K562 (cell line): ENCODE measurements around the gene PEX7. TPM values are rescaled to one million over a fixed set of nuclear protein-coding genes. Genes with fewer than 3 reads are reported as not detected.
A peak's percentile ranks its signal among the peaks of the same experiment; 100 is the strongest.
"Not testable (repeated sequence)": the region's sequence is repeated elsewhere in the genome, so short reads cannot be mapped to it uniquely, and the experiment has no call there.

Experiments used
- ATAC-seq: fragments of 200-7000 bp; cut with Tn5 transposase; 3 replicates; pipeline ENCODE4 v1.9.1; 2020; ENCODE audit warnings: moderate library complexity
- BruUV-seq: library from RNA; stranded (reverse); fragments of 400-500 nt; replicated peaks from 2 replicates; lab custom pipeline; 2021; lab: Mats Ljungman, UMichigan
- CTCF ChIA-PET: fragments of 300-600 bp; formaldehyde crosslinking; extraction: SDS; loops from one replicate; lab custom pipeline; 2021; ENCODE audit warnings: low intra/inter-chr PET ratio; lab: Yijun Ruan, JAX
- POLR2A ChIA-PET: fragments of 300-600, 350-650 bp; sonication (Branson Sonifier 250); formaldehyde crosslinking; extraction: SDS; loops from one replicate; lab custom pipeline; 2021; ENCODE audit warnings: antibody characterized with exemption, inconsistent platforms; lab: Yijun Ruan, JAX
- DNase-seq, 4 experiments: peaks; one replicate each; pipeline versions ENCODE4 v3.0.0 to v3.0.0-alpha.2; 2011 to 2018; ENCODE audit warnings: low spot score in 3 of 4, mixed read lengths in 3 of 4; ENCODE audit errors: extremely low read depth in 1 of 4
- FAIRE-seq: peaks from 2 replicates; lab custom pipeline; 2011; peaks lifted over from hg19 to GRCh38; lab: Jason Lieb, UNC
- H2AFZ ChIP-seq: 2 replicates; pipeline ENCODE4 v1.6.0; 2011; ENCODE audit warnings: low read depth, low read length, control low read depth, inconsistent platforms
- H3K27ac ChIP-seq: fragments of 200-600 bp; 3 replicates; pipeline ENCODE4 v1.8.0; 2011; ENCODE audit warnings: low read depth, mild to moderate bottlenecking, control low read depth, inconsistent platforms, low read length, moderate library complexity, mixed read lengths; ENCODE audit errors: extremely low read depth
- H3K27me3 ChIP-seq, 2 experiments: fragments of 300-600 bp in 1 of 2; 2 replicates in 1 of 2; 3 replicates in 1 of 2; pipeline versions ENCODE4 v1.6.0 to v1.8.0; 2011; ENCODE audit warnings: inconsistent platforms in 2 of 2, low read length in 2 of 2, mild to moderate bottlenecking in 1 of 2, mixed read lengths in 1 of 2, moderate library complexity in 1 of 2; ENCODE audit not compliant: control insufficient read depth in 2 of 2, insufficient read depth in 2 of 2
- H3K36me3 ChIP-seq: fragments of 300-600 bp; 3 replicates; pipeline ENCODE4 v1.8.0; 2011; ENCODE audit warnings: mild to moderate bottlenecking, low read length, inconsistent platforms; ENCODE audit not compliant: control insufficient read depth, insufficient read depth
- H3K4me1 ChIP-seq, 2 experiments: fragments of 200-600 bp in 1 of 2; replicated peaks in 1 of 2; 2 replicates in 1 of 2; 3 replicates in 1 of 2; pipeline versions ENCODE4 v1.5.1 to v1.8.0; 2011; ENCODE audit warnings: inconsistent platforms in 2 of 2, low read length in 2 of 2, mild to moderate bottlenecking in 1 of 2, mixed read lengths in 1 of 2, moderate library complexity in 1 of 2; ENCODE audit not compliant: control insufficient read depth in 2 of 2, insufficient read depth in 2 of 2
- H3K4me2 ChIP-seq: 2 replicates; pipeline ENCODE4 v1.6.1; 2011; ENCODE audit warnings: low read length, control low read depth, inconsistent platforms, mixed read lengths; ENCODE audit not compliant: insufficient read depth
- H3K4me3 ChIP-seq: fragments of 200-600 bp; sonication (generic), shearing (Covaris generic); 2 replicates; pipeline ENCODE4 v1.5.1; 2016; ENCODE audit warnings: control low read depth, inconsistent platforms
- H3K79me2 ChIP-seq: fragments of 200-600 bp; 3 replicates; pipeline ENCODE4 v1.8.0; 2011; ENCODE audit warnings: low read length, inconsistent platforms; ENCODE audit not compliant: control insufficient read depth, insufficient read depth
- H3K9ac ChIP-seq, 2 experiments: 2 replicates each; pipeline versions ENCODE4 v1.6.0 to v1.6.1; 2011; ENCODE audit warnings: low read depth in 2 of 2, low read length in 2 of 2, control low read depth in 1 of 2, inconsistent platforms in 1 of 2, mild to moderate bottlenecking in 1 of 2, mixed read lengths in 1 of 2; ENCODE audit not compliant: insufficient read depth in 1 of 2
- H3K9me1 ChIP-seq: one replicate; pipeline ENCODE4 v1.6.0; 2011; ENCODE audit warnings: inconsistent platforms, mild to moderate bottlenecking, low read length, moderate library complexity; ENCODE audit not compliant: control insufficient read depth, insufficient read depth
- H3K9me3 ChIP-seq: replicated peaks from 2 replicates; pipeline ENCODE4 v1.5.1; 2011; ENCODE audit warnings: low read depth, low read length, inconsistent platforms; ENCODE audit not compliant: control insufficient read depth, insufficient read depth
- H4K20me1 ChIP-seq: replicated peaks from 2 replicates; pipeline ENCODE4 v1.6.1; 2011; ENCODE audit warnings: low read length, inconsistent platforms, mixed read lengths; ENCODE audit not compliant: control insufficient read depth, insufficient read depth
- CHAMP1 ChIP-seq: fragments of 450-650 bp; IDR thresholded peaks from 2 replicates; pipeline ENCODE4 v1.6.1; 2016; ENCODE audit warnings: mild to moderate bottlenecking
- MCM3 ChIP-seq: fragments of 450-650 bp; IDR thresholded peaks from 2 replicates; pipeline ENCODE4 v1.6.1; 2016
- POLR2AphosphoS2 ChIP-seq: IDR thresholded peaks from 2 replicates; pipeline ENCODE4 v1.6.1; 2012; ENCODE audit warnings: low read length, improper control_type of control experiment
- SIRT6 ChIP-seq: IDR thresholded peaks from one replicate; pipeline ENCODE4 v1.6.1; 2012; ENCODE audit warnings: low read depth, mild to moderate bottlenecking, control low read depth, inconsistent platforms, low read length, moderate library complexity
- USF2 ChIP-seq: sonication (generic); formaldehyde crosslinking; IDR thresholded peaks from 2 replicates; pipeline ENCODE4 v1.5.0; 2020; ENCODE audit warnings: missing genetic modification reagents
- ZNF431 ChIP-seq: sonication (generic); formaldehyde crosslinking; IDR thresholded peaks from 2 replicates; pipeline ENCODE4 v1.8.0; 2022; ENCODE audit warnings: mild to moderate bottlenecking, missing genetic modification reagents
- ZNF551 ChIP-seq: fragments of 250-450 bp; sonication (Bioruptor Pico); IDR thresholded peaks from 2 replicates; pipeline ENCODE4 v1.5.0; 2021; ENCODE audit warnings: mild to moderate bottlenecking, moderate library complexity
- WGBS: fragments of 100-300 bp; shearing (Covaris generic); methylation state at CpG from one replicate; pipeline ENCODE4 v1.1.6; 2016; ENCODE audit warnings: low coverage, mixed read lengths; ENCODE audit not compliant: insufficient coverage; ENCODE audit errors: missing lambda C conversion rate; 5-methylcytosine and 5-hydroxymethylcytosine counted together
- in situ Hi-C: fragments of 300-500 bp; cut with MboI; formaldehyde crosslinking; loops from 4 replicates; pipeline ENCODE4 v1.15.0; 2018; ENCODE audit warnings: inconsistent platforms, mixed read lengths
- intact Hi-C: fragments of 100-400 bp; cut with micrococcal nuclease; formaldehyde crosslinking; loops from 2 replicates; pipeline ENCODE4 v1.14.2; 2022
- polyA plus RNA-seq, 8 experiments: library from polyadenylated mRNA; depleted of rRNA in 4 of 8; stranded (reverse) in 5 of 8; unstranded in 3 of 8; fragments of >200 nt; fragmentation: Nextera tagmentation in 2 of 8; fragmentation: Illumina TruSeq in 1 of 8; extraction: Ambion mirVana in 2 of 8; extraction: Trizol in 1 of 8; gene quantifications; 2 replicates each; pipeline versions ENCODE4 v1.2.1 to v1.2.3, GENCODE V29; 2011 to 2014; ENCODE audit warnings: inconsistent platforms in 1 of 8, missing spikeins in 1 of 8
- total RNA-seq, 7 experiments: library from RNA; depleted of rRNA in 6 of 7; stranded (reverse); fragments of >200 nt in 6 of 7; fragmentation: Illumina TruSeq in 2 of 7; extraction: Trizol in 2 of 7; gene quantifications; 2 replicates each; pipeline versions ENCODE4 v1.2.1 to v1.2.3, GENCODE V29; 2011 to 2021; ENCODE audit warnings: low replicate concordance in 1 of 7
- TF ChIP-seq, protein P1 (sequence below): fragments of 250-450 bp; sonication (Bioruptor Pico); IDR thresholded peaks from 2 replicates; pipeline ENCODE4 v1.8.0; 2022; ENCODE audit warnings: moderate library complexity, mild to moderate bottlenecking, inconsistent platforms
- TF ChIP-seq, protein P2 (sequence below): fragments of 450-650 bp; formaldehyde crosslinking; IDR thresholded peaks from 2 replicates; pipeline ENCODE4 v1.4.0; 2020; ENCODE audit warnings: mild to moderate bottlenecking, moderate library complexity

Gene PEX7
- total and polyA plus RNA-seq, 9 of the 15 experiments (the other 6 are each of a cell fraction or from before 2014, with no cell fraction given) = 1.6 to 12.9 (median 9.1) TPM

DNA sequence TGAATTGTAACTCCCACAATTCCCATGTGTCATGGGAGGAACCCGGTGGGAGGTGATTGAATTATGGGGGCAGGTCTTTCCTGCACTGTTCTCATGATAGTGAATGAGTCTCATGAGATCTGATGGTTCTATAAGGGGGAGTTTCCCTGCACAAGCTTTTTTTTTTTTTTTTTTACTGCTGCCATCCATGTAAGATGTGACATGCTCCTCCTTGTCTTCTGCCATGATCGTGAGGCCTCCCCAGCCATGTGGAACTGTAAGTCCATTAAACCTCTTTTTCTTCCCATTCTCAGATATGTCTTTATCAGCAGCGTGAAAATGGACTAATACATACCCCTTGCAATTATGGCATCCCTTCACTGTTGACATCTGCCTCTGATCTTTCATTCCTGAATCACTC is 82.1 kb downstream of the PEX7 start:
- H3K4me3 ChIP-seq, H3K27ac ChIP-seq, H3K79me2 ChIP-seq, CTCF ChIA-PET, H2AFZ ChIP-seq, in situ Hi-C loops, H3K9ac ChIP-seq, H3K27me3 ChIP-seq, BruUV-seq, H3K4me2 ChIP-seq, H4K20me1 ChIP-seq, FAIRE-seq, H3K36me3 ChIP-seq, ATAC-seq, DNase-seq, H3K9me1 ChIP-seq, intact Hi-C loops, H3K9me3 ChIP-seq: not testable (repeated sequence)
- 41% methylated on average over 3 of the region's 3 CpGs for WGBS
- TF ChIP-seq ZNF431 = peak; percentile 95
- peaks cover 9 to 10% of the 10 kb centered on the region in 2 experiments; a peak in 3 of 5 replicates for H3K4me1 ChIP-seq
- POLR2A ChIA-PET = interaction anchor here (1.3 kb wide), 1 partner anchor 14 kb away, joined by 3 read pairs; no protein-coding TSS in a partner anchor

- Histone ChIP-seq H3K9me3 (no peaks in the 10 kb centered on the region), H3K36me3 (no peaks in the 10 kb centered on the region; the same call in 2 of the 3 replicates), H4K20me1 (no peaks in the 10 kb centered on the region), H3K9me1 (no peaks in the 10 kb centered on the region), H2AFZ (no peak overlapping the region), H3K4me1 (no peaks in the 10 kb centered on the region), H3K27ac (no peak overlapping the region), H3K27me3 (no peaks in the 10 kb centered on the region), H3K9ac (no peak overlapping the region), H3K4me3 (no peak overlapping the region), H3K4me2 (no peak overlapping the region), H3K79me2 (no peaks in the 10 kb centered on the region)
- no peak for DNase-seq
- ChIA-PET POLR2A (no interaction called here), CTCF (no interaction called here)
- intact Hi-C loops = no loop called here
- no peak for FAIRE-seq
- BruUV-seq = no TSS peak
- WGBS = 80% methylated on average over 1 of the region's 1 CpG
- ATAC-seq = no peak
- in situ Hi-C loops = no loop called here
- TF ChIP-seq ZNF551 (no peak), SIRT6 (no peak), USF2 (CRISPR knock-in tag) (no peak), POLR2AphosphoS2 (no peak), CHAMP1 (no peak), MCM3 (no peak)
- TF ChIP-seq, protein P1, sequence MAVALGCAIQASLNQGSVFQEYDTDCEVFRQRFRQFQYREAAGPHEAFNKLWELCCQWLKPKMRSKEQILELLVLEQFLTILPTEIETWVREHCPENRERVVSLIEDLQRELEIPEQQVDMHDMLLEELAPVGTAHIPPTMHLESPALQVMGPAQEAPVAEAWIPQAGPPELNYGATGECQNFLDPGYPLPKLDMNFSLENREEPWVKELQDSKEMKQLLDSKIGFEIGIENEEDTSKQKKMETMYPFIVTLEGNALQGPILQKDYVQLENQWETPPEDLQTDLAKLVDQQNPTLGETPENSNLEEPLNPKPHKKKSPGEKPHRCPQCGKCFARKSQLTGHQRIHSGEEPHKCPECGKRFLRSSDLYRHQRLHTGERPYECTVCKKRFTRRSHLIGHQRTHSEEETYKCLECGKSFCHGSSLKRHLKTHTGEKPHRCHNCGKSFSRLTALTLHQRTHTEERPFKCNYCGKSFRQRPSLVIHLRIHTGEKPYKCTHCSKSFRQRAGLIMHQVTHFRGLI (CRISPR knock-in tag) = no peak
- TF ChIP-seq, protein P2, sequence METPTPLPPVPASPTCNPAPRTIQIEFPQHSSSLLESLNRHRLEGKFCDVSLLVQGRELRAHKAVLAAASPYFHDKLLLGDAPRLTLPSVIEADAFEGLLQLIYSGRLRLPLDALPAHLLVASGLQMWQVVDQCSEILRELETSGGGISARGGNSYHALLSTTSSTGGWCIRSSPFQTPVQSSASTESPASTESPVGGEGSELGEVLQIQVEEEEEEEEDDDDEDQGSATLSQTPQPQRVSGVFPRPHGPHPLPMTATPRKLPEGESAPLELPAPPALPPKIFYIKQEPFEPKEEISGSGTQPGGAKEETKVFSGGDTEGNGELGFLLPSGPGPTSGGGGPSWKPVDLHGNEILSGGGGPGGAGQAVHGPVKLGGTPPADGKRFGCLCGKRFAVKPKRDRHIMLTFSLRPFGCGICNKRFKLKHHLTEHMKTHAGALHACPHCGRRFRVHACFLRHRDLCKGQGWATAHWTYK = no peak
These were observed 92.6 kb downstream of the PEX7 start for GRCh38 chr6:136914947-136915346.
